ENCODE measurements around the gene ITPKB.

Gene ITPKB

DNA sequence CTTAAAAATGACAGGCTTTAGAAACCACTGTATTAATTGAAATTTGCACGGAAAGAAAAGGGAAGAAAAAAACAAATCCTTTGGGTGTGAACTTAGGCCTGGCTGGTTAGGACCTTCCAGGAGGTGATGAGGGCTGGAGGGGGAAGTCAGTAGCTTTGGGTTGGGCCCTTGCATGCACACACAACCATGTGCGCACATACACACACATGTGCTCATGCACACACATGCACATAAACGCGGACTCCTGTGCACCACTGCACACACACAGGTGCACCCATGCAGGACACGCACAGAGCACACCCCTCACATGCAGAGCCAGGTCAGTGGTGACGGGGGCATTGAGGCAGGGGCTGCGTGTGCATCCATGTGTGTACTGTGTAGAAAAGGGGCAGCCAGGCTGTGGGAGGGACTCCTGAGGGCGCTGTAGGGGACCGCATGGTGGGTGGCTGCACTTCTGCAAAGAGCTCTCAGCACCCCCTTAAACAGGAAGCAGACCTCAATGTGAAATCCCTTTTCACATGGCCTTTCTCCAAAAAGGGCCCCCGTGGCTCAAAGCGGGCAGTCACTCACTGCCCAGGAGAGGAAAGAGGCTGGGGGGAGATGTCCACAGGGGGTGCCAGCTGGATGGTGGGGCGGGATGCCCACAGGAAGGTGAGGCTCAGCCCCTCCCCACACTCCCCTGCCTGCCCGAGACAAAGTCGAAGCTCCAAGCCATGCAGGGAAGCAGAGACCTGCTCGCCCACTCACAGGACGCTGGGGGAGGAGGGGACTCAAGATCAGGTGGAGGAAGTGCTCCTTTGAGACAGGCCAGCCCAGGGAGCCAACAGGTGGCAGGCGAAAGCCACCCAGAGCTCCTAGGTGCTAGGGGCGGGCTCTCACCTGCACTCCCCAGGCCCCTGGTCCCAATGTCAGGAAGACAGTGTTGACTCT, 95.2 kb downstream of the ITPKB start:
- no peaks in the 10 kb centered on the region for H3K27me3 ChIP-seq (ENCODE audit: insufficient read depth, low read length, poor library complexity)
- 0 out of 2 replicates have a peak, but pooled peaks cover 7% of the 10 kb centered on the region for H4K20me1 ChIP-seq (ENCODE audit: insufficient read depth, low read length)
- H3K4me1 ChIP-seq (ENCODE audit: insufficient read depth, low read length), result no peaks in the 10 kb centered on the region
- no peaks in the 10 kb centered on the region for H3K9me3 ChIP-seq (ENCODE audit: insufficient read depth, low read length, severe bottlenecking)
- H3K4me3 ChIP-seq (ENCODE audit: low read depth in 1 of 2, low read length in 2 of 2), result no peak overlapping the region
- peaks cover 88% of the 10 kb centered on the region for H3K36me3 ChIP-seq (ENCODE audit: insufficient read depth, low read length)
- no peak for ATAC-seq (ENCODE audit: insufficient read depth, low read depth)
- H3K9ac ChIP-seq (ENCODE audit: low read depth, low read length), result no peak overlapping the region
- TF ChIP-seq EZH2 (IDR thresholded peaks at IDR 0.05; ENCODE audit: borderline replicate concordance, low read depth, low read length, severe bottlenecking), result no peak
- TF ChIP-seq, protein P1, sequence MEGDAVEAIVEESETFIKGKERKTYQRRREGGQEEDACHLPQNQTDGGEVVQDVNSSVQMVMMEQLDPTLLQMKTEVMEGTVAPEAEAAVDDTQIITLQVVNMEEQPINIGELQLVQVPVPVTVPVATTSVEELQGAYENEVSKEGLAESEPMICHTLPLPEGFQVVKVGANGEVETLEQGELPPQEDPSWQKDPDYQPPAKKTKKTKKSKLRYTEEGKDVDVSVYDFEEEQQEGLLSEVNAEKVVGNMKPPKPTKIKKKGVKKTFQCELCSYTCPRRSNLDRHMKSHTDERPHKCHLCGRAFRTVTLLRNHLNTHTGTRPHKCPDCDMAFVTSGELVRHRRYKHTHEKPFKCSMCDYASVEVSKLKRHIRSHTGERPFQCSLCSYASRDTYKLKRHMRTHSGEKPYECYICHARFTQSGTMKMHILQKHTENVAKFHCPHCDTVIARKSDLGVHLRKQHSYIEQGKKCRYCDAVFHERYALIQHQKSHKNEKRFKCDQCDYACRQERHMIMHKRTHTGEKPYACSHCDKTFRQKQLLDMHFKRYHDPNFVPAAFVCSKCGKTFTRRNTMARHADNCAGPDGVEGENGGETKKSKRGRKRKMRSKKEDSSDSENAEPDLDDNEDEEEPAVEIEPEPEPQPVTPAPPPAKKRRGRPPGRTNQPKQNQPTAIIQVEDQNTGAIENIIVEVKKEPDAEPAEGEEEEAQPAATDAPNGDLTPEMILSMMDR (IDR thresholded peaks at IDR 0.05; ENCODE audit: borderline replicate concordance, extremely low read depth, low read length, poor library complexity, severe bottlenecking), result no peak
- no peak overlapping the region for H2AFZ ChIP-seq (ENCODE audit: low read depth, low read length)
- no peaks in the 10 kb centered on the region for H3K79me2 ChIP-seq (ENCODE audit: insufficient read depth, low read length)
- H3K4me2 ChIP-seq (ENCODE audit: insufficient read depth, low read length), result no peak overlapping the region
- no peak overlapping the region for H3K27ac ChIP-seq (ENCODE audit: low read length)
- no peak for DNase-seq

DNA sequence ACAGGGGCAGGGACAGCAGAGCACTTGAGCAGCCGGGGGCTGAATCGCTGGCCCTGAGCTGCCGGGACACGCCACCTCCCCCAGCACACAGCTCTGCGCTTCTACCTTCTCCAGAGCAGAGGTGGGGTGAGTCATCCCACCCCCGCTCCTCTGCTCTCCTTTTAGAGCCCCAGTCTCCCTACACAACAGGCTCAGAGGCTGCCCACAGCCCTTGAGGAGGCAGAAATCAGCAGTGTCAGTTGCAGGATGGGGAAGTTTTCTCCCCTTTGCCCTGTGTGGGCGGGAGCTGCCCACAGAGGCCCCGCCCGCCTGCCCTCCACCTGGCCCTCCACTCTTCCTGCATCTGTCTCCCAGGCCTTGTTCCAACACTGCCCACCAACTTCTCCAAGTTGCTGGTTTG, 95.9 kb downstream of the ITPKB start:
- H3K4me2 ChIP-seq (ENCODE audit: insufficient read depth, low read length), result no peak overlapping the region
- H3K27me3 ChIP-seq (ENCODE audit: insufficient read depth, low read length, poor library complexity), result no peaks in the 10 kb centered on the region
- H3K9me3 ChIP-seq (ENCODE audit: insufficient read depth, low read length, severe bottlenecking), result no peaks in the 10 kb centered on the region
- H3K4me1 ChIP-seq (ENCODE audit: insufficient read depth, low read length), result no peaks in the 10 kb centered on the region
- TF ChIP-seq, protein P1 (IDR thresholded peaks at IDR 0.05; ENCODE audit: borderline replicate concordance, extremely low read depth, low read length, poor library complexity, severe bottlenecking), result no peak
- no peak for TF ChIP-seq EZH2 (IDR thresholded peaks at IDR 0.05; ENCODE audit: borderline replicate concordance, low read depth, low read length, severe bottlenecking)
- ATAC-seq (ENCODE audit: insufficient read depth, low read depth) (peak; percentile 31; the same call in 1 of the 3 replicates), DNase-seq (no peak)
- no peak overlapping the region for H3K4me3 ChIP-seq (ENCODE audit: low read depth in 1 of 2, low read length in 2 of 2)
- H3K9ac ChIP-seq (ENCODE audit: low read depth, low read length), result no peak overlapping the region
- no peak overlapping the region for H2AFZ ChIP-seq (ENCODE audit: low read depth, low read length)
- H3K27ac ChIP-seq (ENCODE audit: low read length), result no peak overlapping the region
- H3K36me3 ChIP-seq (ENCODE audit: insufficient read depth, low read length), result peaks cover 88% of the 10 kb centered on the region
- H4K20me1 ChIP-seq (ENCODE audit: insufficient read depth, low read length), result 0 out of 2 replicates have a peak, but pooled peaks cover 6% of the 10 kb centered on the region
- H3K79me2 ChIP-seq (ENCODE audit: insufficient read depth, low read length), result no peaks in the 10 kb centered on the region

DNA sequence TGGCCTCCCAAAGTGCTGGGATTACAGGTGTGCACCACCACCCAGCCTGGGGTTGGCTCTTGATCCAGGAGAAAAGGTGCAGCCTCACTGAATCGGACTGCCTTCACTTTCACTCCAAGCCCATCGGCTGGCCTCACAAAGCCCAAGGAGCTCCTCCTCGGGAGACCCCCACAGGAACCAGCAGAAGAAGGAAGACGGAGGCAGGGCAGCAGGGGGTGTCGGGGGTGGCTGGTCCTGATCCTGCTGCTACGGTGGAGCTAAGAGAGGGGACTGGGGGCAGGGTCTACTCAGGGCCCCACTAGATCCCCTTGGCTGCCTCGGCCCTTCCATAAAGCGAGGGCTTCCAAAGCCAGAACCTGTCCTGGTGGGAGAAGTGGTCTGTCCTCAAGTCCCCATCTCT, 96.7 kb downstream of the ITPKB start:
- DNase-seq (no peak), ATAC-seq (ENCODE audit: insufficient read depth, low read depth) (no peak)
- H3K4me2 ChIP-seq (ENCODE audit: insufficient read depth, low read length), result no peak overlapping the region
- no peaks in the 10 kb centered on the region for H3K27me3 ChIP-seq (ENCODE audit: insufficient read depth, low read length, poor library complexity)
- TF ChIP-seq EZH2 (IDR thresholded peaks at IDR 0.05; ENCODE audit: borderline replicate concordance, low read depth, low read length, severe bottlenecking), result no peak
- TF ChIP-seq, protein P1 (IDR thresholded peaks at IDR 0.05; ENCODE audit: borderline replicate concordance, extremely low read depth, low read length, poor library complexity, severe bottlenecking), result no peak
- H3K4me1 ChIP-seq (ENCODE audit: insufficient read depth, low read length), result no peaks in the 10 kb centered on the region
- H3K36me3 ChIP-seq (ENCODE audit: insufficient read depth, low read length), result peaks cover 84% of the 10 kb centered on the region
- 0 out of 2 replicates have a peak overlapping the region, but pooled peaks have one; percentile 29 for H3K27ac ChIP-seq (ENCODE audit: low read length)
- H4K20me1 ChIP-seq (ENCODE audit: insufficient read depth, low read length), result 0 out of 2 replicates have a peak, but pooled peaks cover 6% of the 10 kb centered on the region
- no peaks in the 10 kb centered on the region for H3K9me3 ChIP-seq (ENCODE audit: insufficient read depth, low read length, severe bottlenecking)
- no peak overlapping the region for H3K4me3 ChIP-seq (ENCODE audit: low read depth in 1 of 2, low read length in 2 of 2)
- no peak overlapping the region for H3K9ac ChIP-seq (ENCODE audit: low read depth, low read length)
- no peak overlapping the region for H2AFZ ChIP-seq (ENCODE audit: low read depth, low read length)
- no peaks in the 10 kb centered on the region for H3K79me2 ChIP-seq (ENCODE audit: insufficient read depth, low read length)

All from DND-41 (cell line).